ENCODE data around the gene ADK. TPM values are rescaled to one million over a fixed set of nuclear protein-coding genes. Genes with fewer than 3 reads are reported as not detected.

ADK gene
- total and polyA plus RNA-seq, 2 donors from 2014 or later: 33.0 to 38.3 TPM

DNA sequence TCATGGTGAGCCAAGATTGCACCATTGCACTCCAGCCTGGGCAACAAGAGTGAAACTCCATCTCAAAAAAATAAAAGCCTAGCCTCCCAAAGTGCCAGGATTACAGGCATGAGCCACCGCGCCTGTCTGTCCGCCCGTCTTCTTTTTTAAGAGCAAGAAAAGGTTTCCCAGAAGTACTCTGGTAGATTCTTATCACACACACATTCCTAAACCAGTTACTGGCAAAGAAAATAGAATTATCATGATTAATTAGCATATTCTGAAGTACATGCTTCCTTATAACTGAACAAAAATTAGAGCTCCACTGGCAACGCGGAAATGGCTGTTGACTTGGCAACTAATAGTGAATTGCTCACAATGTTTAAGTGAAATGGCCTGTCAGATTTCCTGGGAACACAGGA, 87.0 kb downstream of the ADK start:
- Histone ChIP-seq H3K9me3 (ENCODE audit: control insufficient read depth in 2 of 3, insufficient read depth in 1 of 3, low read length in 3 of 3) (no peaks in the 10 kb centered on the region), H3K27me3 (ENCODE audit: control insufficient read depth, insufficient read depth, low read length) (no peaks in the 10 kb centered on the region), H3K36me3 (ENCODE audit: control insufficient read depth in 2 of 3, insufficient read depth in 3 of 3, low read length in 3 of 3) (no peaks in the 10 kb centered on the region), H3K4me3 (ENCODE audit: low read length in 3 of 3) (no peak overlapping the region), H3K27ac (ENCODE audit: low read depth in 2 of 2, low read length in 2 of 2) (no peak overlapping the region), H3K9ac (ENCODE audit: low read length in 3 of 3) (no peak overlapping the region), H3K4me1 (ENCODE audit: control insufficient read depth in 2 of 3, insufficient read depth in 2 of 3, low read depth in 1 of 3, low read length in 3 of 3) (no peaks in the 10 kb centered on the region)
- DNase-seq: peak in 3 of 5 donors; percentile 11 to 42 (median 24)
- TF ChIP-seq, protein P1, sequence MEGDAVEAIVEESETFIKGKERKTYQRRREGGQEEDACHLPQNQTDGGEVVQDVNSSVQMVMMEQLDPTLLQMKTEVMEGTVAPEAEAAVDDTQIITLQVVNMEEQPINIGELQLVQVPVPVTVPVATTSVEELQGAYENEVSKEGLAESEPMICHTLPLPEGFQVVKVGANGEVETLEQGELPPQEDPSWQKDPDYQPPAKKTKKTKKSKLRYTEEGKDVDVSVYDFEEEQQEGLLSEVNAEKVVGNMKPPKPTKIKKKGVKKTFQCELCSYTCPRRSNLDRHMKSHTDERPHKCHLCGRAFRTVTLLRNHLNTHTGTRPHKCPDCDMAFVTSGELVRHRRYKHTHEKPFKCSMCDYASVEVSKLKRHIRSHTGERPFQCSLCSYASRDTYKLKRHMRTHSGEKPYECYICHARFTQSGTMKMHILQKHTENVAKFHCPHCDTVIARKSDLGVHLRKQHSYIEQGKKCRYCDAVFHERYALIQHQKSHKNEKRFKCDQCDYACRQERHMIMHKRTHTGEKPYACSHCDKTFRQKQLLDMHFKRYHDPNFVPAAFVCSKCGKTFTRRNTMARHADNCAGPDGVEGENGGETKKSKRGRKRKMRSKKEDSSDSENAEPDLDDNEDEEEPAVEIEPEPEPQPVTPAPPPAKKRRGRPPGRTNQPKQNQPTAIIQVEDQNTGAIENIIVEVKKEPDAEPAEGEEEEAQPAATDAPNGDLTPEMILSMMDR (IDR thresholded peaks at IDR 0.05; ENCODE audit: borderline replicate concordance, extremely low read depth, insufficient read depth): no peak
- intact Hi-C loops (cut with DNase I): no loop called here
- no peak for FAIRE-seq

DNA sequence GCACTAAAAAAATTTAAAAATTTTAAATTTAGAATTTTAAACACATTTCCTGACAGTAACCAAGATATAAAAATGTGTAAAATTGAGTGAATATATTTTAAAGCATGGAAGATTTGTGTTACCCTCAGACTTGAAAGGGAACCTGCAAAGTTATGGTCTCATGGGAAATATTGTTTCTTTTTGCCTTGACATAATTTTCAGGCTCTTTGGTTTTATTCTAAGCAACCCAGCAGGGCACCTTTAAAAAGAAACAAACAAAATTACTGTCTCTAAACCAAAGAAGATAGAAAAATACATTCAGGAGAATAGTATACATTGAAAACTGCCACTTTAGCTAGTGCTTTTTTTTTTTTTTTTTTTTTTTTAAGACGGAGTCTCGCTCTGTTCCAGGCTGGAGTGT, 87.5 kb downstream of the ADK start:
- H3K4me3 ChIP-seq (ENCODE audit: low read length in 3 of 3): no peak overlapping the region
- TF ChIP-seq, protein P1 (IDR thresholded peaks at IDR 0.05; ENCODE audit: borderline replicate concordance, extremely low read depth, insufficient read depth): no peak
- no peaks in the 10 kb centered on the region for H3K9me3 ChIP-seq (ENCODE audit: control insufficient read depth in 2 of 3, insufficient read depth in 1 of 3, low read length in 3 of 3)
- no peaks in the 10 kb centered on the region for H3K36me3 ChIP-seq (ENCODE audit: control insufficient read depth in 2 of 3, insufficient read depth in 3 of 3, low read length in 3 of 3)
- H3K9ac ChIP-seq (ENCODE audit: low read length in 3 of 3): no peak overlapping the region
- H3K27ac ChIP-seq (ENCODE audit: low read depth in 2 of 2, low read length in 2 of 2): no peak overlapping the region
- FAIRE-seq: no peak
- intact Hi-C loops (cut with DNase I): no loop called here
- DNase-seq: no peak
- H3K4me1 ChIP-seq (ENCODE audit: control insufficient read depth in 2 of 3, insufficient read depth in 2 of 3, low read depth in 1 of 3, low read length in 3 of 3): no peaks in the 10 kb centered on the region
- H3K27me3 ChIP-seq (ENCODE audit: control insufficient read depth, insufficient read depth, low read length): no peaks in the 10 kb centered on the region

DNA sequence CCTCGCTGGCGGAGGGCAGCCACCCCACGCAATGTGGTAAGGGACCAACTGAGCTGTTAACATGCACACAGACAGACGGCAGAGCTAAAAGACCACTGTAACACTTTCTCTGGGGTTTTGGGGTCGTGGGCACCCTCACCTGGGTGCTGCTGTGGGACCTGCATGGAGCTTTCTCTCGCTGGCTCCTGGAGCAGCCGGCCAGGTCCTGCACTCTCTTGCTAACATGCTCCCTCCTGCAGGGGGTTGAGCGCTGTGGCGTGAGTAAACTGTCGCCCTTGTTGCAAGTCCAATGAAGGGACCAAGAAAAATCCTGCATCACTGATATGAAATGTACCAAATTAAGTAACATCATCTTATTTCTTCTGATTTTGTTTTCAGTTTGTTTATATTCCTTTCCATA, 92.0 kb downstream of the ADK start:
- H3K36me3 ChIP-seq (ENCODE audit: control insufficient read depth in 2 of 3, insufficient read depth in 3 of 3, low read length in 3 of 3): no peaks in the 10 kb centered on the region
- no peak overlapping the region for H3K9ac ChIP-seq (ENCODE audit: low read length in 3 of 3)
- TF ChIP-seq, protein P1 (IDR thresholded peaks at IDR 0.05; ENCODE audit: borderline replicate concordance, extremely low read depth, insufficient read depth): no peak
- no peak overlapping the region for H3K27ac ChIP-seq (ENCODE audit: low read depth in 2 of 2, low read length in 2 of 2)
- intact Hi-C loops (cut with DNase I): no loop called here
- no peaks in the 10 kb centered on the region for H3K27me3 ChIP-seq (ENCODE audit: control insufficient read depth, insufficient read depth, low read length)
- no peaks in the 10 kb centered on the region for H3K4me1 ChIP-seq (ENCODE audit: control insufficient read depth in 2 of 3, insufficient read depth in 2 of 3, low read depth in 1 of 3, low read length in 3 of 3)
- peak in 1 of 5 donors; percentile 49 for DNase-seq
- H3K9me3 ChIP-seq (ENCODE audit: control insufficient read depth in 2 of 3, insufficient read depth in 1 of 3, low read length in 3 of 3): no peaks in the 10 kb centered on the region
- H3K4me3 ChIP-seq (ENCODE audit: low read length in 3 of 3): no peak overlapping the region
- FAIRE-seq: no peak

DNA sequence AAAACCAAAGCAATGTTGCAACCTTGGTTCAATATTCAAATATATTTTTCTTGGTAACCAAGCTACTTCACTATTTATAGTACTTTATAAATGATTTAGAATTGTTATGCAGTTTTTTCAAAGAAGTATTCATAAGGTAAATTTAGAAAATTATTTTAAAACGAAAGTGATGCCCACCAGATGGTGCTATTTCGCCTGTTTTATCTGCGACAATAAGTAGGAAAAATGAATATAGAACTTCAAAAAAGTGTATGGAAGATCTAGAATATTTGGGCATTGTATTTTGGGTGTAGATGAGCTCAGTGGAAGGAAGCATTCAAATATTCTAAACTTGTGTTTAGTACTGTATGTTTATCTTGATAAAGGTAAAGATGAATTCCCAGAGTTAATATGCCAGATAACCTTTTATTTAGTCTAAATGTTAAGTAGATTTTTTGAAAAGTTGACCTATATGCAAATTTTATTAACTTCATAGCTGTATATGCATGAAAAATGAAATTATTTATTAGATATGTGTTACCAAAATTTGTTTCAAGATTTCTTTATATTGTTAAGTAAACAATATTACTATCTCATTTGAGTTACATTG, 93.2 kb downstream of the ADK start:
- TF ChIP-seq, protein P1 (IDR thresholded peaks at IDR 0.05; ENCODE audit: borderline replicate concordance, extremely low read depth, insufficient read depth): peak; percentile 38
- H3K9ac ChIP-seq (ENCODE audit: low read length in 3 of 3): no peak overlapping the region
- intact Hi-C loops (cut with DNase I): no loop called here
- no peaks in the 10 kb centered on the region for H3K9me3 ChIP-seq (ENCODE audit: control insufficient read depth in 2 of 3, insufficient read depth in 1 of 3, low read length in 3 of 3)
- no peak overlapping the region for H3K4me3 ChIP-seq (ENCODE audit: low read length in 3 of 3)
- FAIRE-seq (peak; percentile 92), DNase-seq (peak in 2 of 5 donors; percentile 47 to 70)
- H3K4me1 ChIP-seq (ENCODE audit: control insufficient read depth in 2 of 3, insufficient read depth in 2 of 3, low read depth in 1 of 3, low read length in 3 of 3): no peaks in the 10 kb centered on the region
- no peaks in the 10 kb centered on the region for H3K36me3 ChIP-seq (ENCODE audit: control insufficient read depth in 2 of 3, insufficient read depth in 3 of 3, low read length in 3 of 3)
- H3K27ac ChIP-seq (ENCODE audit: low read depth in 2 of 2, low read length in 2 of 2): no peak overlapping the region
- H3K27me3 ChIP-seq (ENCODE audit: control insufficient read depth, insufficient read depth, low read length): no peaks in the 10 kb centered on the region
